CD4-positive, alpha-beta T cell treated with Interleukin-15 for 1 hour (primary cell): ENCODE measurements around the gene CSTB.

ENCODE experiments used
- DNase-seq: peaks from one replicate; pipeline ENCODE4 v3.0.0-alpha.2; 2020

Gene CSTB

DNA sequence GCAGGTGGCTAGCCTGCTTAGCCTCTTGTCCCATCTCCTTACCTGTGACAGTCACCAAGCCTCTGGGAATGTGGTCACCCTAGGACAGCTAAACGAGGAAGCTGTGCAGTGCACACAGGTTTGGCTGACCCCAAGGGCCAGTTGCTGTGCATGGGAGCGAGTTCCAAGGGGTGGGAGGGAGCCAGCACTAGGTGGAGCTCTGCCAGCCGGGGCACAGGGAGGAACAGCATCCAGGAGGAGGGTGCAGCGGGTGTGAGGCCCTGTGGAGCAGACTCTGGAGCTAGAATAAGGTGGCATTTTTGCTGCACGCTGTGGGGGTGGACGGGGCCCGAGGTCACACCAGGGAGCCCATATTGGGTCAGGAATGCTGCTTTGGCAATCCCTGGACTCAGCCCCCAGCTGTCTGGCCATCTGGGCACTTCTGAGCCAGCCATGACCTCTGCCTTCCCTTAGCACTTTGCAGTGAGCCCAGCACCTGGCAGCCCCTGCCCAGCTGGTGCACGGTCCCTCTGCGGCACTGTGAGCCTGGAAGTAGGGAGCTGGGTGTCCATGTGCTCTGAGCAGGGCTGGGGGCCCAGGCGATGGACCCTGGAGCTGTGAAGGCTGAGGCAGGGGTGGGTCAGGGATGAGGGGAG, 48.5 kb downstream of the CSTB start:
- DNase-seq, result no peak

DNA sequence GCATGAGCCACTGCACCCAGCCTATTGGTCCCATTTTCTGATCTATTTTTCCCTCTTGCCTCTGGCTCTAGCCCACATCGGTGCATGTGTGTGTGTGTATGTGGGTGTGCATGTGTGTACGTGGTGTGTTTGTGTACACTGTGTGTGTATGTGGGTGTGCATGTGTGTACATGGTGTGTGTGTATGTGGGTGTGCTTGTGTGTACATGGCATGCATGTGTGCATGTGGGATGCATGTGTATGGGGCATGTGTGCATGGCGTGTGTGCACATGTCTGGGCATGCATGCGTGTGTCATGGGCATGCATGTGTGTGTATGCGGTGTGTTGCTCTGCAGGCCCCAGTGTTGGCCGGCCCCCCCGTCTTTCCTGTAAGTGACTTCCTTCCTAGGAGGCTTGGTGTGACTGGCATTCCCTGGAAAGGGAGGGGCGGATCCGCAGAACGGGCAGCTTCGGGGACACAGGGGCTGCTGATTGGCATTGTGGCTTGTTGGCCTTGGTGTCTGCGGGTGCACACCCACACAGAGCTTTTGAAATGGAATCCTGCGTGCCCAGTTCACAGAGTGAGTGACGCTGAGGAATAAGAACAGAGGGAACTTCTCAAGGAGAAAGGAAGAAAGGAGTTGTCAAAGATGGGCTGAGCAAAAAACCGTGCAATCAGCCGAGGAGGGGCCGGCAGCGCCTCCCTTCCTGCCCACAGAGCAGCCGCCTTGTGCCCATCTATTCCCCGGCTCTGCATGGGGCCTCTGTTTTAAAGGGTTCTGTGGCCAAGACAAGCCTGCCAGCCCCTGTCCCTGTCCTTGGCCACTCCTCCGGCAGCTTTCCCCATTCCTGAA, 49.2 kb downstream of the CSTB start:
- DNase-seq, result no peak
